ENCODE results near the gene ZBTB7C.
"Not testable (repeated sequence)": the region's sequence is repeated elsewhere in the genome, so short reads cannot be mapped to it uniquely, and the experiment has no call there.

Gene ZBTB7C

DNA sequence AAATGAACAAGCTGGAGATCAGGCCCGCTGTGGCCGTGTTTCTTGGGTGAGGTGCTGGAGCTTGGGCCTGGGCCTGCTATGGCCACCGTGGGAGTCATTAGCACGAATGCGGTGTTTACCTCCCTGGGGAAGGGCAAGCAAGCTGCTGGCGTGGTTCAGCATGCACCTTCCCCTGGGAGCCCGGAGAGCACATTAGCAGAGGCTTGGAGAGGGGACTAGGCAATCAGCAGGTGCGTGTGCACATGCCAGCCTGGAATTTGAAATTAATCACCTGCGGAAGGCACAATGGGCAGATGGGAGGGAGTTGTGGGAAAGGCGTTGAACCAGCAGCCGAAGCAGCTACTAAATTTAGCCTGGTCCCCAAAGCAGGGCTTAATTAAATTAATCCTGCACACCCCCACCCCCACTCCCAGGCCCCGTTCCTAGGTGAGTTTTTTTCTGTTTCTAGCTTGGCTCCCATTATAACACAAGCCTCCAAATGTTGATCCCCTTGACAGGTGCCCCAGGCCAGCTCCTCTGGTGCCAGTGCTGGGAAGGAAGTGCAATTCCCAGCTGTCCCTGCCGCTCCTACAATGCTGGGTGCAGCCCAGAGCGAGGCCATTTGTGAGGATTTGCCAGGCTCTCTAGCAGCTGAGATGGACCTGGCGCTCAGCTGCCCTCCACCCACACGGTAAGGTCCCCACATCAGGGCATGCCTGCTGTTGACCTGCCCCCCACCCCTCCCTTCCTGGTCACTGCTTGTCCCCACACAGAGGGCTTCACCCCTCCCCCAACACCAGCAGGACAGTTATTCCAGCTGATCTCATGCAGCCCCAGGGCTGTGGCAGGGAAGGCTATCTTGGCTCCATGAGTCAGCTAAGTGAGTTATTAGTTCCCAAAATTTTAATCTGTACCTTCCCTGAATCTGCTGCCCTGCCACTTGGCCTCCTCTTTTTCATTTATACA lies 115.0 kb downstream of the ZBTB7C start:
- DNase-seq: peak; percentile 7

DNA sequence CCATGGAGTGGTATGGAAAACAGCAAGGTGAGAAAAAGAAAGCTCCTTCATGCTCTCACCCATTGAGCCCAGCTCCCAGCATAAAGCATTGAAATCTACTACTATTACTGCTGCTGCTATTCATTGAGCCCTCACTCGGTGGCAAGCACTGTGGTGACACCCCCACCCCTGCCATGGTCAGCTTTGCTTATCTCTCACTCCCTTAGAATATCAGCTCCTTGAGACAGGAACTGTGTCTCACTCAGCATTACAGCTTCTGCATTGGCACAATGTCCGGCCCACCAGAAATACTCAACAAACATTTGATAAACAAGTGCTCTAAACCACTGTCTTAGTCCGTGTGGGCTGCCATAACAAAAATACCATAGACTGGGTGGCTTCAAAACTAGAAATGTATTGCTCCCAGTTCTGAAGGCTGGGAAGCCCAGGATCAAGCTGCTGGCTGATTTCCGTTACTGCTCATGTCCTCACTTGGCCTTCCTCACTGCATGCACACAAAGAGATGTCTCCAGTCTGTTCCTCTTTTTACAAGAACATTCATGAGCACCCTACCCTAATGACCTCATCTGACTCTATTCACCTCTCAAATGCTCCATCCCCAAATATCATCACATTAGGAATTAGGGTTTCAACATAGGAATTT lies 116.3 kb downstream of the ZBTB7C start:
- DNase-seq: peak; percentile 13

DNA sequence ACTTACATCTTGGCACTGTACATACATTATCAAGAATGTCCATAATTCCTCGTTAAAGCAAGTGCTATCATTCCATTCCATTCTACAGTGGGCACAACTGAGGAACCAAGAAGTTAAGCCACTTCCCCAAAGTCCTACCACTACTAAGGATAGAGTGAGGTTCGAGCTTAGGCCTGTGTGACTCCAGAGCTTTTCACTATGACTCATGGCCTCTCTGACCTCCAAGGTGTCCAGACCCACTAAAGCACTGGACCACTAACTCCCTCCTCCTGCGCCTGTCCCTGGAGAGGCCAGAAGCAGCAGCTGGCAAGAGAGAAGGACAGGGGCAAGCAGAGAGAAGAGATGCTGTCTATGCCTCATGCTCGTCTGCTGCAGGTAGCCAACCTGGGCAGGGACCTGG lies 117.0 kb downstream of the ZBTB7C start:
- peak; percentile 12 for DNase-seq

DNA sequence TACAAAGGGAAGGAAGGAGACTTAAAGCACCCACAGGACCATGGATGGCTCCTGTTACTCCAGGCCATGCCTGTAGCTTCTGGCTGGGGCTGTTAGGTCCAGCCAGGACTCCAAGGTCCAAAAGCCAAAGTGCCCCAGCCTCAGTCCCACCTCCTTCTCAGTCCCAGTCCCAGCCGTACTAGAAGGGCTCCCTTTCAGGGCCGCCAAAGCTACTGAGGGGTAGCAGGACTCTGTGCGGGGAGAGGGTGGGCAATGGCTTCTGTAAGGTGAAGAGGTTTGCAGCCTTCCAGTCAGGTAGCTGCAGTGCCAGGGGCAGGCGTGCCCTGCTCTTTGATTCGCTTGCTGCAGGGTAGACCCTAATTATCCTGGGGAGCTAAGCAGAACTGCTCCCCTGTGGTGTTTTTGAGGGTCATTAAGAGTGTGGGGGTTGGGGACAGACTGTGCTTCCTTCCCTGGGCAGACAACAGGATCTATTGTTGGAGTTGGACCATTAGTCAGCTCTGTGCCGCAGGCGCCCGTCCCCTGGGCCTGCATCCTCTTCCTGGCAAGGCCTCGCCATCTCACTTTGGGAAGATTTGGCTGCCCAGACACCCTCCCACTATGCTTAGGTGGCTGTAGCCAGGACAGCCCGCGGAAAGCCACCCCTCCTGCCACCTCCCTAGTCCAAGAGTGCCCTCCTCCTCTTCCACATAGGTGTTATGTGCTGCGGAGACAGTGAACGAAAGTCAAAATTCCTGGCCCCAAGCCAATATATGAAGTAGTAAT lies 118.8 kb downstream of the ZBTB7C start:
- peak; percentile 33 for DNase-seq

DNA sequence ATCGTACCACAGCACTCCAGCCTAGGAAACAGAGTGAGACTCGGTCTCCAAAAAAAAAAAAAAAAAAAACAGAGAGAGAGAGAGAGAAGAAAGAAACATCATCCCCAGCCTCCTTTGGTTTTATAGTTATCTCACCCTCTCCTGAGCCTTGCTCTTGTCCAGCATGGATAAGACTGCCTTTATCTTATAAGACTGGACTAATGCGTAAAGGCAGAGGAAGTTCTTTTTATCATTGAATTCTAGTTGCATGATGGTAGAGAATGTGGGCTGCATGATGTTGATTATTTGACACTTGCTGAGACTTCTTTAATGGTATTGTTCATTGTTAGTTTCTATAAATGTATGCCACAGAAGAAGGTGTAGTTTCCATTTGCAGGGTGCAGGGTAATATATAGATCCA lies 124.4 kb downstream of the ZBTB7C start:
- DNase-seq: no peak

DNA sequence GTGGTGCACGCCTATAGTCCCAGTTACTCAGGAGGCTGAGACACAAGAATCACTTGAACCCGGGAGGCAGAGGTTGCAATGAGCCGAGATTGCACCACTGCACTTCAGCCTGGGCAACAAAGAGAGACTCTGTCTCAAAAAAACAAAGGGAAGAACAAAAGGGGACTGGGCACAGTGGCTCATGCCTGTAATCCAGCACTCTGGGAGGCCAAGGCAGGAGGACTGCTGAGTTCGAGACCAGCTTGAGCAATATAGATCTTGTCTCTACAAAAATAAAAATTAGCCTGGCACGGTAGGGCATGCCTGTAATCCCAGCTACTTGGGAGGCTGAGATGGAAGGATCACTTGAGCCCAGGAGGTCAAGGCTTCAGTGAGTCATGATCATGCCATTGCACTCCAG lies 125.2 kb downstream of the ZBTB7C start:
- DNase-seq: not testable (repeated sequence)

DNA sequence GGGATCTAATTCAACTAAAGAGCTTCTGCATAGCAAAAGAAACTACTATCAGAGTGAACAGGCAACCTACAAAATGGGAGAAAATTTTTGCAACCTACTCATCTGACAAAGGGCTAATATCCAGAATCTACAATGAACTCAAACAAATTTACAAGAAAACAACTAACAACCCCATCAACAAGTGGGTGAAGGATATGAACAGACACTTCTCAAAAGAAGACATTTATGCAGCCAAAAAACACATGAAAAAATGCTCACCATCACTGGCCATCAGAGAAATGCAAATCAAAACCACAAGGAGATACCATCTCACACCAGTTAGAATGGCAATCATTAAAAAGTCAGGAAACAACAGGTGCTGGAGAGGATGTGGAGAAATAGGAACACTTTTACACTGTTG lies 127.7 kb downstream of the ZBTB7C start:
- not testable (repeated sequence) for DNase-seq

DNA sequence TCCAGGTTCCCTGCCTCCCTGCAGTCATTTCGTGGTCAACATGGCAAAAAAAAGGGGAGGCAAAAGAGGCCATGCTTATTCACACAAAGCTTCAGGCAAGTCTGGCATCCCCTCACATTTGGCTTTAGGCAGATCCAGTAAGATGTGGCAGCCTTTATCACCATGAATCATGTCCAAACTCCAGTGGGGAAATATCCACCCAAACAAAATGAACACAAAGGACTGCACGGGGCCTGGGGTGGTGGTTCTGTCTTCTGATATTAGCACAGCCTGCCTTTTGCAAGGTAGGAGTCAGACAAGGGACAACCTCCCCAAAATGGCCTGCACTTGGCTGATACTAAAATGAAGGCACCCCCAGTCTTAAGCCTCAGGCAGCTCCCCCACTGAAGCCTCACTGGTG lies 129.9 kb downstream of the ZBTB7C start:
- no peak for DNase-seq

DNA sequence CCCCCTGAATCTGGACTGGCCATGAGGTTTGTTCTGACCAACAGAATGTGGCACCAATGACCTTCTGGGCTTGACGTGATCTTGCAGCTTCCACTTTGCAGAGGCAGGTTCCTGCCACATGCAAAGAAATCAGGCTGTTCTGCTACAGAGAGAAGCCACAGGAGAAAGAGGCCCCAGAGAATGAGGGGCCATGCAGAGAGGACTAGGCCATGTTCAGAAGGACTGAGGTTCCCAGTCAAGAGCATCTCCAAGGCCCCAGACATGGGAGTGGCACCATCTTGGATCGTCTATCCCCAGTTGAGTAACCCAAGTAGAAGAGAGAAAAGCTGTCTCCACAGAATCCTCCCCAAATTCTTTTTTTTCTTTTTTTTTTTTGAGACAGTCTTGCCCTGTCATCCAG lies 131.1 kb downstream of the ZBTB7C start:
- no peak for DNase-seq

DNA sequence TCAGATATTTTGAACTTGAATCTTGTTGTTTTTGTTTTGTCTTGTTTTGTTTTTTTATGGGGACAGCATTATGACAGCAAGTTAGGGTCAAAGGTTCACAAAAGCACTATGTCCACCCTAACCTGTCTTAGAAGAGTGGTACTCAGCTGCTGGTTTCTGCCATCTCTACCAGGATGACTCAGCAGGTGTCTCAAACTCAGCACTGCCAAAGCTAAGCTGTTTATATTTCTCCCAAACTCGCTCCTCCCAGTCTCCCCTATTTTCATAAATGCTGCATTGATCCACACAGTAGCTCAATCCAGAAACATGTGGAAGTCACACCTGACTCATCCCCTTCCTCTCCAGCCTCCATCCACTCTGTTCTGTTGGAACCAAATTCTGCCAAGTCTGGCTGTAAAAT lies 134.9 kb downstream of the ZBTB7C start:
- DNase-seq: no peak

DNA sequence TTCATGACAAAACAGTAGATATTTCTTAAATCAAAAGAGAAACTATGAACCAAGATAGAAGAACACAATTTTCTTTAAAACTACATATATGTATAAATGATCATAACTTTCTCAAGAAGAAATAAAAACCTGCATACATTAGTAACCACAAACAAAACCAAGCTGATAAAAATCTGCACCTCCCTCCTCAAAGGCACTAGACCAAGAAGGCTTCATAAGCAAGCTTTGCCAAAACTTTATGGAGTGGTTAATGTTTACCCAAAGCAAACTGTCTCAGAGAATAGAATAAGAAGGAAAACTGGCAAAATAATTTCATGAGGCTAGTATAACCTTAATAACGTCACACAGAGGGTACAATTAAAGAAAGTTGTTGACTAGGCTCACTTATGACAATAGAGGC lies 138.3 kb downstream of the ZBTB7C start:
- DNase-seq: no peak

DNA sequence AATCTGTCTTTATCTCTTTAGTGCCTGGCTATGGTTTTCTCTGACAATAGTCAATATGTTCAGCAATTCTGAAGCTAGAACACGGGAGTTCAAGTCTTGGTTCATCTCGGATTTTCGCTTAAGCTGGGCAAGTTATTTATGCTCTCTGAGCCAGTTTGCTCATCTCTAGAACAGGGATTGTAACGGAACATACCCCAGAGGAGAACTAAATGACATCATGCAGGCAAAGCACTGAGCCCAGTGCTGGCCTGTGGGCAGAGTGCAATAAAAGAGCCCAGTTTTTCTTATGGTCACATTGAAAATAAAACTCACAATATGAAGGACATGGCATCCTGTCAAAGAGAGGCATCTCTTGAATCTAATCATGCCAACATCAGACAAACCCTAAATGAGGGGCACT lies 143.9 kb downstream of the ZBTB7C start:
- DNase-seq: no peak

DNA sequence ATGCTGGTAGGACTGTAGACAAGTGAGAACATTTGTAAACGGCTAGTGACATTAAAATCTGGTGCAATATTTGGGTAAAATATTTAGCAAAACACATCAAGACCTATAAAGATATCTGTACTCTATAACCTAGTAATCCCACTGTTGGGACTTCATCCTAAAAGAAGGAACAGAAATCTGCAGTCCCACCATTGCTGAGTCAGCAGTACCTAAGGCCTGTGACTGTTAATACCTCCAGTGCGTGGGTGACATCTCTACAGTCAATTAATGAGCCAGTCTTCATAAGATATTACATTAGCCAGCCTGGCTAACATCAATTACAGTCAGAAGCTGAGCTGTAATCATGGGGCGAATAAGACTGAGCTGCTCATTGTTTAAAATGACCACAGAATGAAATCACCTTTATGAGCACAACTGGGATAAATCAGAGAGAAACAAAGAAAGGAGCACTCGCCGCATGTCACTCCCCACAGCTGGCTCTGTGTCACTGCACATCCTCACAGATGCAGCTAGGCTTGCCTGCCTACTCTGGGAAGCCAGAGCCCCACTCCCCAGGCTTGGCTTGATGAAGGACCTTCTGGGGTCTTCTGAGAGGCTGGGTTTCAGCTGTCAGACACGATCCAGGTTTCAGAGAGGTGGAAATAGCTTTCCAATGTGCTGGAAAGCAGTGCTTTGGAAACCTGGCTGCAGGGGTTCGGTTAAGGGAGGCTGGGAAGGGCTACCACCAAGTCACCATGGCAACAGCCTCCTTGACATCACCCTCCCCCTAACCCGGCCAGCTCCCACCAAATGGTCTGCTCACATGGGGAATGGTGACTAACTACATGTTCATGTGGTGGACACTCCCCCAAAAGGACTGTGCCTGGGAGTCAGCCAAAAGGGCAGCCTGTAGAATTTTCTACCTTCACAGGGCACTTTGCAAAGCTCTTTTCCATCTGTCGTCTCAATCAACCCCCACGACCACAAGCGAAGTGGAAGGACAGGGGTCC lies 145.0 kb downstream of the ZBTB7C start:
- DNase-seq: no peak

DNA sequence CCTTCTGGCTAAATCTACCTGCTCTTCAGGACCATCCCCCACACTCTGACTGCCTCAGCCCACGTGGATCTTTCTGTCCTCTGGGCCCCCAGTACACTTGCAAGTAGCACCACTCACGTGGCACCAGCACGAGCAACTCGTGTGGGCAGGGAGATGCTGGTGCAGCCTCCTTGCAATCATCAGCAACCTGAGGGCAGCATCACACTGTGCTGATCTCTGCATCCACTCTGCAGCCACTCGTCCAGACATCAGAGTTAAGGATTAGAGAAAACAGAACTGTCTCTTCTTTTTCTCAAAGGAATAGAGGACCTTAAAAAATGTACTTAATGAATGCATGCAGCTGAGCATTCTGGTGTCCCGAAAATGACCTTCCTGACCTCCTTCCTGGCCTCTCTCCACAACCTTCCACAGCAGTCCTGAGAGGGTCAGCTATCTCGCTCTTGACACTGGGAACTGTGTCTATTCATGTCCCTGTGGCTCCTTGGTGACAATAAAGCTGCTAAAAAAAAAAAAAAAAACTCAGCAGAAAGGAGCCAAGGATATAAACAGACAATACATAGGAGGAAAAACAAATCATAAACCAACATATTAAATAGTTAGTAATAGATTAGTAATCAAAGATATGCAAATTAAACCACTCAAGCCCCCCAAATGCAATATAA lies 145.9 kb downstream of the ZBTB7C start:
- no peak for DNase-seq

DNA sequence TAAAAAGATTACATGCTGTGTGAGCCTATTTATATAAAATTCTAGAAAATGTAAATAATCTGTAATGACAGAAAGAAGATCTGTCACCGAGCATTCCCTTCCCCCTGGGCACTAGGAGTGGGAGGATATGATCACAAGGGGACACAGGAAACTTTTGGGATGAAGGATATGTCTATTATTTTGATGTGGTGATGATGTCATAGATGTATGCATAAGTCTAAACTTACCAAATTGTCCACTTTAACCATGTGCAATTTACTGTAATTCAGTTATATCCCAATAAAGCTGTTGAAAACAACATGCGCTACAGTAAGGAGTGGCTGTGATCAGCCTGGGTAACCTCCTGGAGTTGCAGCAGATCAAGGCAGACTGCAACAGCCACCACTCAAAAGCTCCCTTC lies 148.9 kb downstream of the ZBTB7C start:
- DNase-seq: no peak

DNA sequence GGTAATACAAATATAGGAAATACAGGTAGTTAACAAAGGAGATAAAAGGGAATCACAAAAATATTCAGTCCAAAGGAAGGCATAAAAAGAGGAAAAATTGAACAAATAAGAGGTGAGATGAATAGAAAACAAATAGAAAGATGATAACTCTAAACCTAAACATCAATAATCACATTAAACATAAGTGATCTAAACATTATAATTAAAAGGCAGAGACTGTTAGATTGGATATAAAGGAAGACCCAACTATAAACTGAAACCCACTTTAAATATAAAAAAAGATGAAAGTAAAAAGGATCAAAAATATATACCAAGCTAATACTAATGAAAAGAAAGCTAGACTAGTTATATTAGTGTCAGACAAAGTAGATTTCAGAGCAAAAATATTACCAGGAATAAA lies 152.3 kb downstream of the ZBTB7C start:
- DNase-seq: no peak

DNA sequence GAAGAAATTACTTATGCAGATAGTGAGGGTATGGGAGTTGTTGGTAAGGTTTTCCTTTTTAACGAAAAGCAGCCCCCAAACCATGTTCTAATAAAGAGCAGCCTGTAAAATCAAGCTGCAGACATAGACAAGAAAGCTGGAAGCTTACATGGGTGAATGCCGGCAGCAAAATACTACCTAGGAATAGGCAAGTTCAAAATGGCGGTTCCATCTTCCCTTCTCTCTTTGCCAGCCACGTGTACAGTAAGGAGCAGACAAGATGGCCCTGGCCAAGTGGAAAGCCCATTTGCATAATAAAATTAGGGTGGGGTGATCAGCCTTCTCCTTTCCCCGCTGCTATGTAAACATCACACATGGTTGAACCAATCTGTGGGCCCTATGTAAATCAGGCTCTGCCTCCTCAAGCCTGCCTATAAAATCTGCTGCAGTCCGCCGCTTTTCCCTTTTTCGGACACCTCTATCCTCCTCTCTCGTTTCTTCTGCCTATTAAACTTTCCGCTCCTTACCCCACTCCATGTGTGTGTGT lies 155.0 kb downstream of the ZBTB7C start:
- no peak for DNase-seq

DNA sequence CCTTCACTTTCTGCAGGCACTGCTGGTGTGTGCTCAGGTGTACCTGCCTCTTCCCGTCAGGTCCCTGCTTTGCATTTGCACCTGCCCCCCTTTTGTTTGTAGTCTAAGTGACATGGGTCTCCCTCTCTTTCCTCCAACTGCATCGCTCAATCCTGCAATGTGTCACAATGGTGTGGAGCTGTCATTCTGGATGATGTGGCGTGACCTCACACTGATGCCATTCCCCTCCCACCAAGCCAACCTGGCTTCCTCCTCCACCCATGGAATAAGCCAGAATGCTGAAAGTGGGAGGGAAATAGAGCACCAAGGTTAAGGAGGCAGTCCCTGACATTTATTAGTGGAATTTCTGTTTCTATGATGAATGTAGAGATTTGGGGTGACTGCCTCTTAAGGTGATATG lies 156.7 kb downstream of the ZBTB7C start:
- no peak for DNase-seq

DNA sequence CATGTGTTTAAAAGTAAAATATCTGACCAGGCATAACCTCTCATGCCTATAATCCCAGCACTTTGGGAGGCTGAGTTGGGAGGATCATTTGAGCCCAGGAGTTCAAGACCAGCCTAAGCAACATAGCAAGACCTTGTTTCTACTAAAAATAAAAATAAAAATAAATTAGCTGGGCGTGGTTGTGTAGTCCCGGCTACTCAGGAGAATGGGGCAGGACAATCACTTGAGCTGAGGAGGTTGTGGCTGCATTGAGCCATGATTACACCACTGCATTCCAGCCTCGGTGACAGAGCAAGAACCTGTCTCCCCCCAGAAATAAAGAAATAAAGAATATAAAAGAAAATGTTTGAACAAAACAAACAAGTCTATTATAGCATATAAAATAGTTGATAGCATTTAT lies 158.3 kb downstream of the ZBTB7C start:
- DNase-seq: no peak

DNA sequence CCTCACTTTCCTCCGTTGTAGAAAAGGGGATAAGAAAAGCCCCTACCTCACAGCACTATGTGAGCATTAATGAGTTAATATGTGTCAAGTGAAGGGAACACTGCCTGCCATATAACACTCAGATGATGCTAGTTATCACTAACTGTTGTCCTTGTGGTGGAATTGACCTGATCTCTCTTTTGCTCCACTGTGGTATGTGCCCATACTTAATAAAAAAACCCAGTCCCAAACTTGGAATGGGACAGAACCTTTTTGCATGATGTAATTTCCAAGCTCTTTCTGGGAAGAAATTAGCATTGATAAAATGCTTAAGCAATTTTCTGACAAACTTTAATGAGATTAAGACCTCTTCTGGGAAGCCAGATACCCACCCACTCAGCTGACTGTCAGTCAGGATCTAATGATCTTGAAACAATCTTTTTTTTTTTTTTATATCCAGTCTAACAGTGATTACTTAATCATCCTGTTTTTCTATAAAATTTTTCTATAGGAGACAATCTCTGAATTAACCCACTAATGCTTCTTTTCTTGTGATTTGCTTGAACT lies 158.7 kb downstream of the ZBTB7C start:
- DNase-seq: no peak

DNA sequence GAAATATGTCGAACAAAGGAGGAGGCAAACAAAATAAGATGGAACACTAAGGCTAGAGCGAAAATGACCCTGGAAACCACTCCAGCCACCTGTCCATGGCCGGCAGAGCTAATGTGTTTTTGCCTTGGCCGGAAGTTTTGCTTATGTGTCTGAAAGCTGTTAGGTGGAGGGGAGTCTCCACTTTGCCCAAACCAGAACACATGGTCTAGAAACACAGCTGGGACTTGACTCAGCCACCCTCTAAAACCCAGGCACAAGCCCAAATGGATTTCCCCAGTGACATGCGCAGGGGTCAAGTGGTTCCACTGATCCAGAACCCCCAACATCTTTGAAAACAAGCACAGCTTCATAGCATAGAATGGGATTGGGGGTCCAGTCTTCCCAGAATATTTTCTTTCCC lies 159.3 kb downstream of the ZBTB7C start:
- no peak for DNase-seq

Measured in activated CD8-positive, alpha-beta memory T cell treated with anti-CD3 and anti-CD28 coated beads, Interleukin-2, amount 50 U/mL, for 48 hours (primary cell).